ENCODE measurements around the gene PRSS27.
"Not testable (repeated sequence)": the region's sequence is repeated elsewhere in the genome, so short reads cannot be mapped to it uniquely, and the experiment has no call there.

PRSS27 gene

GRCh38 chr16:2707368-2708289, 12.4 kb downstream of the PRSS27 start:
- no peak for DNase-seq

DNA sequence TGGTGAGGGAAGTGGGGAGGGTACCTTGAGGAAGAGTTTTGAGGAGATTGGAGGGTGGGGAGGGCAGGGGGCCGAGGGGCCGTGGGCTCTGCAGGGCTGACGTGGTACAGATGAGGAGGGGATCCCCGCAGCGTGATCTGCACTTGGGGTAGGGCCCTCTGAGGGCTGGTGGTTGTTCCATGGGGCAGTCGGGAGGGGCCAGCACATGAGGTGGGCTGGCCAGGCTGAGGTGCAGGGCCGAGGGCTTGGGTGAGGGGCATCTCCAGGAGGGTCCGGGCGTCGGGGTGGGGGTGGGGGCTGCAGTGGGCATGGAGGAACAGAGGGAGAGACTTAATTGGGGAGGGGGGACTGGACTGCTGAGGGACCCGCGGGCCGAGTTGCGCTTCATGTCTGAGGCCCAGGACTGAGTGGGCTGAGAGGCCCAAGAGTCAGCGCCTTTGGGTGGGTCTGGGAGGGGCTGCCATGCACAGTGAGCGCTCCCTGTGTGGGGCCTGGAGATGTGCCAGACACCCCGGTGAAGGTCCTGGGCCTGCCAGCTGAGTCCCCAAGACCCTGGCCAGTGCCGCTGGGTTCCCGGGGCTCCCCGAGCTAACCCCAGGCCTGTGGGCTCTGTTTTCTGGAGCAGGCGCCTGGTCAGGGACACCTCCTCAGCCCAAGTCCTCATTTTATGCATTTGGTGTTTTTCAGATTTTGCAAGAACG, 13.3 kb downstream of the PRSS27 start:
- no peak for DNase-seq

- DNase-seq: no peak
Observed at GRCh38 chr16:2706085-2706484, 13.9 kb downstream of the PRSS27 start.

DNA sequence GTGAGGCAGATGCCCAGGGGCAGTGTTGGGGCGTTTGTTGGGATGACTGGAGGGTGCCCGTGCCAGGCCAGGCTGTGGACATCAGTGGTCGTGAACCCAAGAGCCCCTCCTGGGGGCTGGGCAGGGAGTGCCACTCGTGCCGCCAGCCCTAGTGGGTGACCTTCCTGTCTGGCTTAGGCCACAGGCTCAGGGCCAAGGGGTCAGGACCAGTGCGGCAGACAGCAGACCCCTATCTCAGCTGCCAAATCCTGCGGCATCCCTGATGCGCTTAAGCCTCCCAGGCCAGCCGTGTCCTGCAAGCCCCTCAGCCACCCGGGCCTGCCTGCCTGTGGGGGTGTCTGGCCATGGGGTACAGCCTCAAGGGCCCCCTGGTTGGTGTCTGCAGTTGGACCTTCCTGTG, 14.7 kb downstream of the PRSS27 start:
- DNase-seq: no peak

DNA sequence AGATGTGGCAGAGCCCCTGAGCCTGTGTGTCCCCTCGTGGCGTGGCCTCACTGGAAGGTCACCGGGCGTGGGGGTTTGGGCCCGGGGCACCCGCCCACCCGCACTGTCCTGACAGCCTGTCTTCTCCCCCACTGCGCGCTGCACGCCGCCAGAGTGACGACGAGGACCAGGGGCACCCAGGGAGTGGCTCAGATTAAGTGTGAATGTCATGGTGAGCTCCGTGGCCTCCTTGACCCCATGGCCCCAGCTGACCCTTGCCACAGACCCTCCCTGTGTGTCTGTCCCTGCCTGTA, 15.1 kb downstream of the PRSS27 start:
- DNase-seq: no peak

- DNase-seq: no peak
Observed at GRCh38 chr16:2704166-2704982, 15.7 kb downstream of the PRSS27 start.

GRCh38 chr16:2702871-2703745, 16.9 kb downstream of the PRSS27 start:
- no peak for DNase-seq

GRCh38 chr16:2702438-2702825, 17.6 kb downstream of the PRSS27 start:
- no peak for DNase-seq

DNA sequence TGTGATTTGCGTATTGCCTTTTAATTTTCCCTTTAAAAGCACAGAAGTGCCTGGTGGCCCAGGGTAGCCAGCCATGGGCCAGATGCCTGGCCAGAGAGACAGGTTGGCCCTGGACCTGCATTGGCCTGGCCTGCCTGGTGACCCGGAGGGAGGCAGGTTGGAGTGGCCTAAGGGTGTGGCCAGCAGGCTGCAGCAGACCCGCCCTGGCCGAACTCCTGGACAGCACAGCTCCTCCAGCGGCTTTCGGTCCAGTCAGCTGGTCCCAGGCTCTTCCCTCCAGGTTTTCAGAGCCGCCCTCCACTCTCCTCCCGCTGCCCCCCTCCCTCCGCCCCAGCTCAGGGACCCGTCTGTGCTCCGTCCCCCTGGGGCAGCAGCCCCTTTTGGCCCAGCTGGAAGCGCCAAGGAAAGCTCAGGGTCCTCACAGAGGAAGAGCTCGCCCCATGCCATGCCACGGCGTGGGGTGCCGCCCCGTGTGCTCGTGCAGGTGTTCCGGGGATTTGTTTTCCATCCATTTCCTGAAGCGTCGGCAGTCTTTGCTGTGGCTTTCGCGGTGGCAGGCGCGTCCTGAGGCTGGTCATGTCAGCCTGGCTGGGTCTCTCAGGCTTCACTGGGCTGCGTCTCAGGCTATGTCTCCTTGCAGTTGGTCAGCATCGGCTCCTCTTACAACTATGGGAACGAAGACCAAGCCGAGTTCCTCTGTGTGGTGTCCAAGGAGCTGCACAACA, 18.1 kb downstream of the PRSS27 start:
- no peak for DNase-seq

GRCh38 chr16:2701272-2701671, 18.8 kb downstream of the PRSS27 start:
- DNase-seq: no peak

GRCh38 chr16:2700786-2701185, 19.2 kb downstream of the PRSS27 start:
- DNase-seq: no peak

DNA sequence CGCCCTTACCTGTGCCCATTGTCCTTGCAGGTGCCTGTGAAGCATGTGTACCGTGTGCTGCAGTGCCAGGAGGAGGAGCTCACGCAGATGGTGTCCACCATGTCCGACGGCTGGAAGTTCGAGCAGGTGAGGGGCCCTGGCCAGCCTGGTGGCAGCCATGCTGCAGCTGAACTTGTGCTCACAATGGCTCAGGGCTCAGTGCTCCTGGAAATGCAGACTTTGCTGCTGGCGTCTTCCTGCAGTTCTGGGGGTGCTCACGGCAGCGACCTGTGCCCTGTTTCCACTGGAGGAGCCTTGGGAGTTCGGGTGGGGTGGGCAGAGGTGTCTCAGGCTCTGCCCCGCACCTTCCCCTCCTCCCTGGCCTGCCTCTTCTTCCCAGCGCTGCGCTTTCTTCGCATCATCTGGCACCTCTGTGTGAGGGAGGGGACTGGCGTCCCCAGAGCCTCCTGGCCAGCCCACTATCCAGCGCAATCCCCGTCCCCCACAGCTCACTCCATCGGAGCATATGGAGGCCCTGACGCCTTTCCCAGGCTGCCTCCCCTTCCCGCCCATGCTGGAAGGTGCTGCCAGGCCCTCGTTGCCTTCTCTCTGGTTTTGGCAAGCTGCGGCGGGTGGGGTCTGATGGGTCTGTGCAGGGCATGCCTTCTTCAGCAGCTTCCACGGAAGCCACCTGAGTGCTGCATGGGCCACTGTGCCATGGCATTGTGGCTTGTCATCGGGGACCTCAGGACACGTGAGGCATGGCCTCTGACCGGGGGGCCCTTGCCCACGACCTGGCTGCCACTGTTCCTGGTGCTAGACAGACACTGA, 20.0 kb downstream of the PRSS27 start:
- no peak for DNase-seq

- no peak for DNase-seq
Observed at GRCh38 chr16:2698965-2699750, 20.9 kb downstream of the PRSS27 start.

- no peak for DNase-seq
Observed at GRCh38 chr16:2698103-2698870, 21.7 kb downstream of the PRSS27 start.

DNA sequence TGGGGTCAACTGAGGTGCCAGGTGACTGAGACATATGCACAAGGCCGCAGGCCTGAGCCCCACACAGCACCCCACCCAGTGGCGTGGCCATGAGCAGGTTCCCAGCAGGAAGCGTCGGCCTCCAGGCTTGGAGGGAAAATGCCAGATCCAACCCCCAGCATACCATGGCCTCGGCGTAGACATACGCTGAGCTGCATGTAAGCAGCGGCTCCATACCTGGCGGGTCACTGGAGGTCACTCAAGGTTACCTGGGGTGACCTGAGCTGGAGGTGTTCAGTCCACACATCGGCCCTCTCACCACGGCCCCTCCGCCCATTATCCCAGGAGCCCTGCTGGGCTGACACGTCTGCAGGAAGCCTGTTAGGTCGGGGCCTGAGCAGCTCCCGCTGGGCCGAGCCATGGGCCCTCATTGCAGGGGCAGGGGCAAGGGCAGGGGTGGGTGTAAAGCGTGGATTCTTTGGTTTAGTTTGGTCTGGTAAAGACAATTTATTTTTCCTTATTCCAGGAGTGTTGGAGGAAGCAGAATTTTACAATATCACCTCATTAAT, 22.5 kb downstream of the PRSS27 start:
- DNase-seq: no peak

DNA sequence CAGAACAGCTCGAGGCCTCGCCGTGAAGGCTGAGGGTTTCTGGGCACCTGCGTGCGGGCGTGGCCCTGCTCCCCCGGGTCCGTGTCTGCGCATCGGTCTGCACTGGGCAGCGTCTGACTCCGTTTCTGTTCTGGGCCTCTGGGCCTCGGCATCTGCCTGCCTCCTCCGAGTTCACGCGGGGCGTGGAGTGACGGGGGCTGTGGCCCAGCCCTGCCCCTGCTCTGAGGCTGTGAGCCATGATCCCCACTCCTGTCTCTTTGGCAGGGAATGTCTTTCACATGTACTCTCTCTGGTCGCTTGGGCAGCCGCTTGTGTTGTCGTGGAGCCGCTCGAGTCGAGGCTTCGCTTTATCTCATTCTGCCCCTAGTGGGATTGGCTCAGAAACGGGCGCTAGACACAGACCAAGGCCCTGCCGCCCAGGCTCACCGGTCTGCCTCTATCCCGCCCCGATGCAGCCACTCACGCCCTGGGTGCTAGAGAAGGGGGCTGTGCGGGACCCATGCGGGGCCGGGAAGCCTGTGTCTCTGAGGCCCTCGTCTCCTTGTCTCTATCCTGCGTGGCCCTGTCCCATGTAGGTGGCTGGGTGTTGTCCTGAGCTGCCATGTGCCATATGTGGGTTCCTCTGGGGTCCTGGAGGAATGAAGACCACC, 23.3 kb downstream of the PRSS27 start:
- DNase-seq: not testable (repeated sequence)

DNA sequence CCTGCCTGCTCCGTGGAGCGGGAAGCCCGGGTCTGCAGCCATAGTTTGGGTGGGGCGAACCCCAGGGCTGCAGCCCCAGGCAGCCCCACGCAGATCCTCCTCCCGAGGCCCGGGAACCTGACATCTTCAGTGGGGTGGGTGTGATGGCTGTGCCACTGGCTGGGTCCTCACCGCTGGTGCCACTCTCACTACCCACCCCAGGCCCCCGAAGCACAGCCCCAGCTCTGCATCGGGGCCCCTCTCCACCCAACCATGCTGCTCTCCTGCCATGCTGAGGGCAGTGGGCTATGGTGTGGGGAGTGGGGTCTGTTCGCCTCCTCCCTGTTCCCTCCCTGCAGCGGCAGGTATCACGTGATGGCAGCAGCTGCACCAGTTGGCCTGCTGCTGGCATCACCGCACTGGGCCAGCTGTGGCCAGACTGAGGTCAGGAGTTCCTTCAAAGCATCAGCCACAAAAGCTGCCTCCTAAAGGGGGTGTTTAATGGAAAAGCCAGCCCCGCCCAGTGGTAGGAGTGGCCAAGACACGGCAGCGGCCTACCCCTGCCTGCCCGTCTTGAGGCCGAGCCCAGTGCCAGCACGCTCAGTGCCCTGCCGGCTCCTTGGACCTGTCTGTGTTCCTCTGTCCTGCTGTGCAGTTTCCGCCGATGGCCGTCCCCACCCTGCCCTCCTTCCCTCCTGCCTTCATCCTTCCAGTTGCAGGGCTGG, 26.9 kb downstream of the PRSS27 start:
- DNase-seq: no peak
